Thoracic aorta (tissue), 2 donors: ENCODE results near the gene OTX2. TPM values are rescaled to one million over a fixed set of nuclear protein-coding genes. Genes with fewer than 3 reads are reported as not detected.

Experiments used
- ATAC-seq: fragments of 150-250 bp; one replicate; pipeline ENCODE4 v1.8.0; 2017; ENCODE audit warnings: low read depth; ENCODE audit not compliant: insufficient number of reproducible peaks, low FRiP score
- DNase-seq: peaks from one replicate; pipeline ENCODE4 v3.0.0-alpha.2; 2020; ENCODE audit warnings: low spot score
- H3K27ac ChIP-seq, 2 donors: fragments of 200-600 bp; sonication (generic); 1 replicate in 1 of 2; 2 replicates in 1 of 2; pipeline ENCODE4 v1.5.1; 2016; ENCODE audit warnings: mild to moderate bottlenecking in 2 of 2, moderate library complexity in 2 of 2
- H3K27me3 ChIP-seq: fragments of 200-600 bp; sonication (generic); replicated peaks from 2 replicates; pipeline ENCODE4 v1.6.0; 2016; ENCODE audit warnings: mild to moderate bottlenecking; ENCODE audit not compliant: insufficient read depth
- H3K36me3 ChIP-seq: fragments of 200-600 bp; sonication (generic); one replicate; pipeline ENCODE4 v1.5.1; 2016
- H3K4me1 ChIP-seq, 2 donors: fragments of 200-600 bp; sonication (generic); 1 replicate in 1 of 2; 2 replicates in 1 of 2; pipeline versions ENCODE4 v1.5.1 to v1.6.0; 2016; ENCODE audit warnings: low read depth in 2 of 2, mild to moderate bottlenecking in 1 of 2; ENCODE audit not compliant: control insufficient read depth in 1 of 2
- H3K4me3 ChIP-seq: fragments of 200-600 bp; sonication (generic); 2 replicates; pipeline ENCODE4 v1.5.1; 2016; ENCODE audit warnings: mild to moderate bottlenecking
- H3K9me3 ChIP-seq: fragments of 200-600 bp; sonication (generic); 2 replicates; pipeline ENCODE4 v1.5.1; 2016
- CTCF ChIP-seq: fragments of 200-600 bp; sonication (generic); IDR thresholded peaks from one replicate; pipeline ENCODE4 v1.5.1; 2019; ENCODE audit warnings: antibody characterized with exemption
- total RNA-seq, 2 donors: library from RNA; depleted of rRNA; stranded (reverse); fragments of >200 nt; gene quantifications; one replicate each; pipeline versions ENCODE4 v1.1.0 to v1.2.3, GENCODE V29; 2016

OTX2 gene
- total RNA-seq, 2 donors from 2014 or later, result not detected

GRCh38 chr14:56815745-56816144, 5.5 kb upstream of the OTX2 start:
- no peak overlapping the region for H3K27ac ChIP-seq
- DNase-seq (no peak), ATAC-seq (no peak)
- no peaks in the 10 kb centered on the region for H3K36me3 ChIP-seq
- H3K9me3 ChIP-seq, result no peaks in the 10 kb centered on the region
- no peak for TF ChIP-seq CTCF
- H3K4me3 ChIP-seq, result no peak overlapping the region
- H3K27me3 ChIP-seq, result peaks cover 5% of the 10 kb centered on the region
- H3K4me1 ChIP-seq, result no peaks in the 10 kb centered on the region

- DNase-seq, result no peak
- Histone ChIP-seq H3K4me3 (no peak overlapping the region), H3K9me3 (no peaks in the 10 kb centered on the region), H3K4me1 (no peaks in the 10 kb centered on the region), H3K27me3 (peaks cover 5% of the 10 kb centered on the region), H3K27ac (no peak overlapping the region), H3K36me3 (no peaks in the 10 kb centered on the region)
- no peak for ATAC-seq
- no peak for TF ChIP-seq CTCF
Observed at GRCh38 chr14:56814969-56815700, 4.9 kb upstream of the OTX2 start.

GRCh38 chr14:56814519-56814959, 4.3 kb upstream of the OTX2 start:
- H3K36me3 ChIP-seq, result no peaks in the 10 kb centered on the region
- no peak for DNase-seq
- no peak for TF ChIP-seq CTCF
- no peak overlapping the region for H3K27ac ChIP-seq
- H3K27me3 ChIP-seq, result peaks cover 10% of the 10 kb centered on the region
- no peak for ATAC-seq
- H3K4me1 ChIP-seq, result peaks cover 0 to under 1% of the 10 kb centered on the region in 2 donors
- no peak overlapping the region for H3K4me3 ChIP-seq
- H3K9me3 ChIP-seq, result no peaks in the 10 kb centered on the region

GRCh38 chr14:56813143-56813551, 2.9 kb upstream of the OTX2 start:
- ATAC-seq (no peak), DNase-seq (no peak)
- H3K27me3 ChIP-seq, result peaks cover 24% of the 10 kb centered on the region
- no peak for TF ChIP-seq CTCF
- H3K36me3 ChIP-seq, result no peaks in the 10 kb centered on the region
- H3K9me3 ChIP-seq, result no peaks in the 10 kb centered on the region
- H3K4me3 ChIP-seq, result no peak overlapping the region
- peaks cover 11 to 13% of the 10 kb centered on the region in 2 donors for H3K4me1 ChIP-seq
- no peak overlapping the region for H3K27ac ChIP-seq

GRCh38 chr14:56812364-56813141, 2.3 kb upstream of the OTX2 start:
- ATAC-seq, result no peak
- peaks cover 26% of the 10 kb centered on the region for H3K27me3 ChIP-seq
- DNase-seq, result no peak

More at GRCh38 chr14:56812364-56813141, 2.3 kb upstream of the OTX2 start:
- H3K4me3 ChIP-seq, result no peak overlapping the region
- no peak for TF ChIP-seq CTCF
- peaks cover 11 to 18% of the 10 kb centered on the region in 2 donors for H3K4me1 ChIP-seq
- H3K27ac ChIP-seq, result no peak overlapping the region
- no peaks in the 10 kb centered on the region for H3K36me3 ChIP-seq
- H3K9me3 ChIP-seq, result no peaks in the 10 kb centered on the region
